ENCODE measurements around the gene YWHAH. TPM values are rescaled to one million over a fixed set of nuclear protein-coding genes. Genes with fewer than 3 reads are reported as not detected.

Gene YWHAH
- total and polyA plus RNA-seq, 2 donors (not counting 1 experiment from before 2014, with no cell fraction given): 32.6 to 51.1 TPM

DNA sequence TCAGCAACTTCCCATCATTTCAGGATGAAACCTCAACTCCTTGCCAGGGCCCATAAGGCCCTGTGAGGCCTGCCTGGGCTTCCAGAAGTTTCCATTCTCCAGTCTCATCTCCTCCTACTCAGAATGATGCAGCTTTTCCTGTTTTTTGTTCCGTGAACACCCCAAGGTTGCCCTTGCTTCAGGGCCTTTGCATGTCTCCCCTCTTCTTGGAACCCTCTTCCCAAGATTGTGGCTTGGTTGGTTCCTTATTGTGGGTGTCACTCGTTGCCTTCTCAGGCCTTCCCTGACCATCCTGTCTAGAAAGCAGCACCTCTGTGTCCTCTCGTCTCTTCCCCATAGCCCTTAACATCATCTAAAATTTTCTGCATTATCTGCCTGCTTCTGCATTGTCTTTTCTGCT lies 23.2 kb upstream of the YWHAH start:
- POLR2A ChIA-PET: no interaction called here
- 87% methylated on average over 2 of the region's 3 CpGs for WGBS (ENCODE audit: insufficient coverage)
- H3K27me3 ChIP-seq (replicated peaks in 1 of 4; ENCODE audit: control extremely low read depth in 1 of 4, control insufficient read depth in 3 of 4, insufficient read depth in 4 of 4, low read length in 3 of 4): no peaks in the 10 kb centered on the region
- CTCF ChIA-PET: no interaction called here
- ATAC-seq (ENCODE audit: low read depth) (no peak), DNase-seq (no peak)
- Mint-ChIP-seq H3K4me1 (peaks cover 35% of the 10 kb centered on the region), H3K9me3 (ENCODE audit: insufficient read depth) (no peaks in the 10 kb centered on the region), H3K4me3 (no peak overlapping the region), H3K27me3 (peaks cover 12% of the 10 kb centered on the region), H3K27ac (no peak overlapping the region)
- H3K9me3 ChIP-seq (ENCODE audit: control extremely low read depth in 1 of 3, control insufficient read depth in 2 of 3, insufficient read depth in 1 of 3, low read length in 2 of 3): no peaks in the 10 kb centered on the region
- H3K36me3 ChIP-seq (replicated peaks in 1 of 2; ENCODE audit: control extremely low read depth in 1 of 2, control insufficient read depth in 1 of 2, extremely low read depth in 1 of 2, insufficient read depth in 2 of 2, low read length in 1 of 2): no peaks in the 10 kb centered on the region
- no peaks in the 10 kb centered on the region for H4K20me1 ChIP-seq (ENCODE audit: control insufficient read depth, insufficient read depth, low read length, poor library complexity, severe bottlenecking)
- H3K27ac ChIP-seq (ENCODE audit: low read length in 2 of 2): no peak overlapping the region
- H2AFZ ChIP-seq (ENCODE audit: insufficient read depth, low read depth, low read length, poor library complexity, severe bottlenecking): no peak overlapping the region
- no peak overlapping the region for H3K9ac ChIP-seq (ENCODE audit: low read length)
- no peak overlapping the region for H3K4me3 ChIP-seq (ENCODE audit: control extremely low read depth in 1 of 5, extremely low read depth in 1 of 5, insufficient read depth in 1 of 5, low read depth in 2 of 5, low read length in 4 of 5)
- intact Hi-C loops (cut with micrococcal nuclease): no loop called here
- H3K79me2 ChIP-seq (ENCODE audit: control insufficient read depth, insufficient read depth, low read length): no peaks in the 10 kb centered on the region
- TF ChIP-seq EZH2 (IDR thresholded peaks at IDR 0.05; ENCODE audit: borderline replicate concordance, insufficient read depth, low read depth, low read length, poor library complexity, severe bottlenecking) (no peak), CTCF (IDR thresholded peaks at IDR 0.05) (no peak)
- peaks cover 23 to 33% of the 10 kb centered on the region in 2 donors for H3K4me1 ChIP-seq (ENCODE audit: control insufficient read depth in 2 of 2, insufficient read depth in 2 of 2, low read length in 2 of 2)
- no peak overlapping the region for H3K4me2 ChIP-seq (replicated peaks; ENCODE audit: low read depth, low read length, poor library complexity, severe bottlenecking)

- Histone ChIP-seq H2AFZ (ENCODE audit: insufficient read depth, low read depth, low read length, poor library complexity, severe bottlenecking) (no peak overlapping the region), H3K79me2 (ENCODE audit: control insufficient read depth, insufficient read depth, low read length) (no peaks in the 10 kb centered on the region), H3K9ac (ENCODE audit: low read length) (no peak overlapping the region), H3K27ac (ENCODE audit: low read length in 2 of 2) (no peak overlapping the region), H3K27me3 (replicated peaks in 1 of 4; ENCODE audit: control extremely low read depth in 1 of 4, control insufficient read depth in 3 of 4, insufficient read depth in 4 of 4, low read length in 3 of 4) (no peaks in the 10 kb centered on the region), H3K9me3 (ENCODE audit: control extremely low read depth in 1 of 3, control insufficient read depth in 2 of 3, insufficient read depth in 1 of 3, low read length in 2 of 3) (no peaks in the 10 kb centered on the region), H3K4me3 (ENCODE audit: control extremely low read depth in 1 of 5, extremely low read depth in 1 of 5, insufficient read depth in 1 of 5, low read depth in 2 of 5, low read length in 4 of 5) (no peak overlapping the region), H3K36me3 (replicated peaks in 1 of 2; ENCODE audit: control extremely low read depth in 1 of 2, control insufficient read depth in 1 of 2, extremely low read depth in 1 of 2, insufficient read depth in 2 of 2, low read length in 1 of 2) (no peaks in the 10 kb centered on the region), H3K4me1 (ENCODE audit: control insufficient read depth in 2 of 2, insufficient read depth in 2 of 2, low read length in 2 of 2) (peaks cover 13 to 22% of the 10 kb centered on the region in 2 donors), H3K4me2 (replicated peaks; ENCODE audit: low read depth, low read length, poor library complexity, severe bottlenecking) (no peak overlapping the region), H4K20me1 (ENCODE audit: control insufficient read depth, insufficient read depth, low read length, poor library complexity, severe bottlenecking) (no peaks in the 10 kb centered on the region)
- intact Hi-C loops (cut with micrococcal nuclease): no loop called here
- H3K27ac Mint-ChIP-seq: no peak overlapping the region
- ChIA-PET POLR2A (no interaction called here), CTCF (interaction anchor here (0.6 kb wide), 1 partner anchor 350 kb away, joined by 3 read pairs; no protein-coding TSS in a partner anchor)
- WGBS (ENCODE audit: insufficient coverage): 69% methylated on average over 6 of the region's 6 CpGs
- no peaks in the 10 kb centered on the region for H3K9me3 Mint-ChIP-seq (ENCODE audit: insufficient read depth)
- H3K4me1 Mint-ChIP-seq: peaks cover 24% of the 10 kb centered on the region
- no peak for TF ChIP-seq EZH2 (IDR thresholded peaks at IDR 0.05; ENCODE audit: borderline replicate concordance, insufficient read depth, low read depth, low read length, poor library complexity, severe bottlenecking)
- TF ChIP-seq CTCF (IDR thresholded peaks at IDR 0.05): no peak
- H3K27me3 Mint-ChIP-seq: peaks cover 12% of the 10 kb centered on the region
- ATAC-seq (ENCODE audit: low read depth) (no peak), DNase-seq (no peak)
- no peak overlapping the region for H3K4me3 Mint-ChIP-seq
These were observed 21.8 kb upstream of the YWHAH start for GRCh38 chr22:31922534-31922933.
